Activated CD4-positive, alpha-beta T cell treated with anti-CD3 and anti-CD28 coated beads for 36 hours (primary cell): ENCODE results near the gene CEBPG. TPM values are rescaled to one million over a fixed set of nuclear protein-coding genes. Genes with fewer than 3 reads are reported as not detected.

Source experiments
- ATAC-seq: fragments of 200-7000 bp; cut with Tn5 transposase; one replicate; pipeline ENCODE4 v1.10.0; 2021; ENCODE audit warnings: mild to moderate bottlenecking, moderate library complexity
- CTCF ChIA-PET: fragments of 350-600 bp; sonication (Branson Sonifier 250); formaldehyde crosslinking; loops from one replicate; lab custom pipeline; 2021; ENCODE audit warnings: antibody characterized with exemption; lab: Charles Lee
- POLR2A ChIA-PET: fragments of 350-600 bp; sonication (Branson Sonifier 250); formaldehyde crosslinking; loops from one replicate; lab custom pipeline; 2021; ENCODE audit warnings: antibody characterized with exemption, inconsistent platforms; lab: Charles Lee
- DNase-seq: peaks from one replicate; pipeline ENCODE4 v3.0.0-alpha.2; 2020
- H3K27ac Mint-ChIP-seq: one replicate; pipeline ENCODE4 v1.8.0; 2021; ENCODE audit warnings: mixed read lengths
- H3K27me3 Mint-ChIP-seq: one replicate; pipeline ENCODE4 v1.8.0; 2021; ENCODE audit warnings: mixed read lengths
- H3K36me3 Mint-ChIP-seq: one replicate; pipeline ENCODE4 v1.8.0; 2021; ENCODE audit warnings: low read depth, mixed read lengths
- H3K4me1 Mint-ChIP-seq: one replicate; pipeline ENCODE4 v1.8.0; 2021; ENCODE audit warnings: mixed read lengths
- H3K4me3 Mint-ChIP-seq: one replicate; pipeline ENCODE4 v1.8.0; 2021; ENCODE audit warnings: mild to moderate bottlenecking, moderate library complexity, mixed read lengths
- H3K9me3 Mint-ChIP-seq: one replicate; pipeline ENCODE4 v1.8.0; 2021; ENCODE audit warnings: low read depth, mixed read lengths
- intact Hi-C, 2 experiments: fragments of 100-400 bp; cut with DNase I in 1 of 2; cut with micrococcal nuclease in 1 of 2; formaldehyde crosslinking; loops; one replicate each; pipeline versions ENCODE4 v1.14.2 to v1.15.1; 2022 to 2024; cut with DNase I, micrococcal nuclease
- total RNA-seq, 2 experiments: library from RNA; stranded (reverse); gene quantifications; one replicate each; pipeline ENCODE4 v1.2.3, GENCODE V29; 2021

The CEBPG gene
- total RNA-seq, 2 experiments from 2014 or later: 25.9 to 29.6 TPM

GRCh38 chr19:33418871-33419787, 45.6 kb downstream of the CEBPG start:
- ChIA-PET CTCF (interaction anchor here (0.6 to 1.7 kb wide), 6 partner anchors 11 to 1378 kb away, joined by 3 to 5 read pairs (median 4); no protein-coding TSS in a partner anchor), POLR2A (no interaction called here)
- Mint-ChIP-seq H3K9me3 (no peaks in the 10 kb centered on the region), H3K4me3 (no peak overlapping the region), H3K4me1 (peaks cover 5% of the 10 kb centered on the region), H3K36me3 (no peaks in the 10 kb centered on the region), H3K27ac (no peak overlapping the region), H3K27me3 (no peaks in the 10 kb centered on the region)
- no peak for ATAC-seq
- intact Hi-C loops: no loop called here
- no peak for DNase-seq

GRCh38 chr19:33419788-33420130, 46.2 kb downstream of the CEBPG start:
- Mint-ChIP-seq H3K4me1 (peaks cover 5% of the 10 kb centered on the region), H3K36me3 (no peaks in the 10 kb centered on the region), H3K27ac (no peak overlapping the region), H3K4me3 (no peak overlapping the region), H3K9me3 (no peaks in the 10 kb centered on the region), H3K27me3 (no peaks in the 10 kb centered on the region)
- POLR2A ChIA-PET: no interaction called here
- CTCF ChIA-PET: interaction anchor here (0.6 to 1.1 kb wide), 3 partner anchors 10 to 1378 kb away, joined by 3 to 4 read pairs (median 4); no protein-coding TSS in a partner anchor
- ATAC-seq: no peak
- DNase-seq: no peak
- intact Hi-C loops: no loop called here

DNA sequence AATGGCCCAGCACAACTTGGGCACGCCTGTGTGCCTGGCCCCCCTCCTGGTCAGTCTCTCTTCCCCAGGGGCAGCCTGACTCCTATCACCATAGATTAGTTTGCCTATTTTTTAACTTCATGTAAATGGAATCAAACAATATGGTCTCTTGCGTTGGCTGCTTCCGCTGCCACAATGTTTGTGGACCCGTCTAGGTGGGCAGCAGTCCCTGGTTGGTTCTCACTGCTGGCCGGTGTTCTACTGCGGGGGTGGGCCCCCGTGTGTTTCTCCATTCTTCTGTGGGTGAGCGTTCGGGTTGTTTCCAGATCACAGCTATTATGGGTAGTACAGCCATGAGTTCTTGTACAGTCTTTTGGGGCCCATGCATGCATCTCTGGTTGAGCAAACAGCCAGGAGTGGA, 47.3 kb downstream of the CEBPG start:
- intact Hi-C loops: no loop called here
- H3K4me3 Mint-ChIP-seq: no peak overlapping the region
- peaks cover 5% of the 10 kb centered on the region for H3K4me1 Mint-ChIP-seq
- DNase-seq: no peak
- H3K36me3 Mint-ChIP-seq: no peaks in the 10 kb centered on the region
- H3K9me3 Mint-ChIP-seq: no peaks in the 10 kb centered on the region
- ChIA-PET CTCF (interaction anchor here (0.7 to 0.8 kb wide), 2 partner anchors 28 to 240 kb away, joined by 3 to 4 read pairs; no protein-coding TSS in a partner anchor), POLR2A (no interaction called here)
- H3K27me3 Mint-ChIP-seq: no peaks in the 10 kb centered on the region
- no peak overlapping the region for H3K27ac Mint-ChIP-seq
- ATAC-seq: no peak

- CTCF ChIA-PET: interaction anchor here (0.7 kb wide), 1 partner anchor 239 kb away, joined by 4 read pairs; no protein-coding TSS in a partner anchor
- ATAC-seq (no peak), DNase-seq (no peak)
- no peaks in the 10 kb centered on the region for H3K27me3 Mint-ChIP-seq
- H3K4me1 Mint-ChIP-seq: peaks cover 3% of the 10 kb centered on the region
- H3K9me3 Mint-ChIP-seq: no peaks in the 10 kb centered on the region
- H3K27ac Mint-ChIP-seq: no peak overlapping the region
- H3K4me3 Mint-ChIP-seq: no peak overlapping the region
- intact Hi-C loops: no loop called here
- POLR2A ChIA-PET: no interaction called here
- H3K36me3 Mint-ChIP-seq: no peaks in the 10 kb centered on the region
Observed at GRCh38 chr19:33421368-33421767, 47.9 kb downstream of the CEBPG start.

DNA sequence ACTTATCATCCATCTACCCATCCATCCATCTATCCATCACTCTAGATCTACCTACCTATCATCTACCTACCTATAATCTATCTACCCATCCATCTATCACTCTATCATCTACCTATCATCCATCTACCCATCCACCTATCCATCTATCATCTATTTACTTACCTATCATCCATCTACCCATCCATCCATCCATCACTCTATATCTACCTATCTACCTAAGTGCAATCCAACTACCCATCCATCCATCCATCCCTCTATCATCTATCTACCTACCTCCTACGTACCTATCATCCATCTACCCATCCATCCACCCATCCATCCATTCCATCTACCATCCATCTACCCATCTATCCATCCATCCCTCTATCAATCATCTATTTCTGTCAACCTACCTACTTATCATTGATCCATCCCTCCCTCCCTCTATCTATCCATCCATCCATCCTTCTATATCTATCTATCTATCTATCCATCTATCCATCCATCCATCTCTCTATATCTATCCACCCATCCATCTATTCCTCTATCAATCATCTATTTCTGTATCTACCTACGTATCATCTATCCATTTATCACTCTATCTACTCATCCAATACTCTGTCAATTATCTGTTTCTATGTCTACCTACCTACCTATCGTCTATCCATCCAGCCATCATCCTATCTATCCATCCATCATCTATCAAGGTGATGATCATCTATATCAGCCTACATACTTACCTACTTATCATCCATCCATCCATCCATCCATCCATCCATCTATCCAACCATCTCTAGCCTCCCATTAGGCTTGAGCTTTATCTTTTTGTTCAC, 49.1 kb downstream of the CEBPG start:
- intact Hi-C loops: no loop called here
- ATAC-seq: no peak
- no peaks in the 10 kb centered on the region for H3K4me1 Mint-ChIP-seq
- no peak for DNase-seq
- H3K27ac Mint-ChIP-seq: no peak overlapping the region
- H3K27me3 Mint-ChIP-seq: no peaks in the 10 kb centered on the region
- ChIA-PET CTCF (no interaction called here), POLR2A (no interaction called here)
- no peaks in the 10 kb centered on the region for H3K9me3 Mint-ChIP-seq
- no peak overlapping the region for H3K4me3 Mint-ChIP-seq
- no peaks in the 10 kb centered on the region for H3K36me3 Mint-ChIP-seq

GRCh38 chr19:33424181-33424580, 50.7 kb downstream of the CEBPG start:
- H3K27me3 Mint-ChIP-seq: no peaks in the 10 kb centered on the region
- CTCF ChIA-PET: no interaction called here
- POLR2A ChIA-PET: no interaction called here
- no peak overlapping the region for H3K27ac Mint-ChIP-seq
- H3K36me3 Mint-ChIP-seq: no peaks in the 10 kb centered on the region
- H3K4me3 Mint-ChIP-seq: no peak overlapping the region
- ATAC-seq (no peak), DNase-seq (no peak)
- H3K4me1 Mint-ChIP-seq: no peaks in the 10 kb centered on the region
- no peaks in the 10 kb centered on the region for H3K9me3 Mint-ChIP-seq
- intact Hi-C loops: no loop called here

- no peak overlapping the region for H3K4me3 Mint-ChIP-seq
- no peaks in the 10 kb centered on the region for H3K27me3 Mint-ChIP-seq
- peaks cover 11% of the 10 kb centered on the region for H3K4me1 Mint-ChIP-seq
- no peak for ATAC-seq
- DNase-seq: no peak
- ChIA-PET POLR2A (no interaction called here), CTCF (interaction anchor here (0.7 to 1.6 kb wide), 2 partner anchors 10 to 693 kb away, joined by 3 to 5 read pairs; no protein-coding TSS in a partner anchor)
- no peaks in the 10 kb centered on the region for H3K36me3 Mint-ChIP-seq
- no peaks in the 10 kb centered on the region for H3K9me3 Mint-ChIP-seq
- intact Hi-C loops: no loop called here
- no peak overlapping the region for H3K27ac Mint-ChIP-seq
Observed at GRCh38 chr19:33426621-33427361, 53.3 kb downstream of the CEBPG start.

GRCh38 chr19:33427801-33428626, 54.5 kb downstream of the CEBPG start:
- DNase-seq (no peak), ATAC-seq (no peak)
- intact Hi-C loops: no loop called here
- no peaks in the 10 kb centered on the region for H3K36me3 Mint-ChIP-seq
- H3K27me3 Mint-ChIP-seq: no peaks in the 10 kb centered on the region
- peaks cover 11% of the 10 kb centered on the region for H3K4me1 Mint-ChIP-seq
- no peak overlapping the region for H3K27ac Mint-ChIP-seq
- no peaks in the 10 kb centered on the region for H3K9me3 Mint-ChIP-seq
- ChIA-PET CTCF (interaction anchor here (1.6 to 3.2 kb wide), 2 partner anchors 11 to 12 kb away, joined by 5 to 16 read pairs; no protein-coding TSS in a partner anchor), POLR2A (no interaction called here)
- H3K4me3 Mint-ChIP-seq: no peak overlapping the region

DNA sequence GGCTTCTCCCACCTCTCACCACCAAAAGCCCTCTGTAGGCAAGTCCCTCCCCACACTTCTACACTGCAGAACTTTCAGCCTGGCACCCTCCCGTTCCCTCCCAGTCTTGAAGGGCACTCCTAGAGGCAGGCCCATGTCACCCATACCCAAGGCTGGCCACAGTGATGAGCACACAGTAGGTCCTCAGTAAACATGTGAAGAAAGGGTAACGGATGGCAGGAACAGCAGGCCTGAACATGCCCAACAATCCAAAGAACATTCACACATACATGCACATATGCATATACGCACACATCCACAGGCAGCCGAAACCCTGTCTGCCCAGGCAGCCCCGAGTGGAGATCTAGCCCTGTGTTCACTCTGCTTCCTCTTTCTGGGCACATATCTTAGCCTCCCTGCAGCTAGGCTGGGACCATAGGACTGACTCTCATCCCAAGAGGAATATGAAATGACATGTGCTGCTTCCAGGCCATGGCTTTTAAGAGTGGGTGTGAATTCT, 55.2 kb downstream of the CEBPG start:
- Mint-ChIP-seq H3K36me3 (no peaks in the 10 kb centered on the region), H3K4me3 (no peak overlapping the region), H3K4me1 (peaks cover 11% of the 10 kb centered on the region), H3K27me3 (no peaks in the 10 kb centered on the region), H3K27ac (no peak overlapping the region), H3K9me3 (no peaks in the 10 kb centered on the region)
- CTCF ChIA-PET: interaction anchor here (3.2 kb wide), 1 partner anchor 12 kb away, joined by 16 read pairs; no protein-coding TSS in a partner anchor
- POLR2A ChIA-PET: no interaction called here
- ATAC-seq: no peak
- no peak for DNase-seq
- intact Hi-C loops: no loop called here
